HG03575 (cell line): ENCODE measurements around the gene BAIAP3.

Experiments
- ATAC-seq: cut with Tn5 transposase; IDR thresholded peaks from one replicate; pipeline ENCODE4 v1.9.1; 2021; ENCODE audit not compliant: unreplicated experiment, insufficient number of reproducible peaks, low FRiP score; ENCODE audit errors: extremely low read depth

Gene BAIAP3

DNA sequence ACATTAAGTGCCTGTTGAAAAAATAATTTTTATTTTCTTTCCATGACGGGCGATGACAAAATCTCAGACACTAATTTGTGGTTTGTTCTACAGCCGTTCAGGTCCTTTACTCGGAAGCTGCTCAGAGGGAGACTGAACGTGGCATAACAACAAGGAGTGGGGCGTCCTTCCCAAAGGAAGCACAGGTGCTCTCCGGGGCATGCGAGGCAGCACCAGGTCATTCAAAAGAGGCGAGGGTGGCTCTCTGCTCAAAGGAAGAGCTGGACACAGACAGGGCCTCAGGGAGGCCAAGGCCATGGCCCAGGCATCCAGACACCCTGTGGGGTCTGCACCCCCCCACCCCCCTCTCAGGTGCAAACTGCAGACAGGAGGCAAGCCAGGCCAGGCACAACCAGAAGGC is 64.9 kb downstream of the BAIAP3 start:
- no peak for ATAC-seq
